Gastrocnemius medialis (tissue), 4 donors: Measurements from ENCODE around the gene ALOX12B.

ENCODE experiments used
- POLR2A ChIP-seq, 2 donors: fragments of 450-650 bp; IDR thresholded peaks; one replicate each; pipeline ENCODE4 v1.6.1; 2017; ENCODE audit warnings: antibody characterized with exemption in 2 of 2, mild to moderate bottlenecking in 2 of 2, moderate library complexity in 2 of 2
- TF ChIP-seq, protein P1 (sequence below), 5 experiments: fragments of 450-650 bp in 3 of 5; fragments of 200-600 bp in 2 of 5; sonication (generic) in 2 of 5; IDR thresholded peaks in 4 of 5; conservative IDR thresholded peaks in 1 of 5; 1 replicate in 4 of 5; 2 replicates in 1 of 5; pipeline ENCODE4 v1.5.1; 2016 to 2019; ENCODE audit warnings: antibody characterized with exemption in 5 of 5, mild to moderate bottlenecking in 3 of 5, moderate library complexity in 3 of 5

GRCh38 chr17:8122422-8122923 lies 35.0 kb upstream of the ALOX12B start:
- TF ChIP-seq, protein P1, sequence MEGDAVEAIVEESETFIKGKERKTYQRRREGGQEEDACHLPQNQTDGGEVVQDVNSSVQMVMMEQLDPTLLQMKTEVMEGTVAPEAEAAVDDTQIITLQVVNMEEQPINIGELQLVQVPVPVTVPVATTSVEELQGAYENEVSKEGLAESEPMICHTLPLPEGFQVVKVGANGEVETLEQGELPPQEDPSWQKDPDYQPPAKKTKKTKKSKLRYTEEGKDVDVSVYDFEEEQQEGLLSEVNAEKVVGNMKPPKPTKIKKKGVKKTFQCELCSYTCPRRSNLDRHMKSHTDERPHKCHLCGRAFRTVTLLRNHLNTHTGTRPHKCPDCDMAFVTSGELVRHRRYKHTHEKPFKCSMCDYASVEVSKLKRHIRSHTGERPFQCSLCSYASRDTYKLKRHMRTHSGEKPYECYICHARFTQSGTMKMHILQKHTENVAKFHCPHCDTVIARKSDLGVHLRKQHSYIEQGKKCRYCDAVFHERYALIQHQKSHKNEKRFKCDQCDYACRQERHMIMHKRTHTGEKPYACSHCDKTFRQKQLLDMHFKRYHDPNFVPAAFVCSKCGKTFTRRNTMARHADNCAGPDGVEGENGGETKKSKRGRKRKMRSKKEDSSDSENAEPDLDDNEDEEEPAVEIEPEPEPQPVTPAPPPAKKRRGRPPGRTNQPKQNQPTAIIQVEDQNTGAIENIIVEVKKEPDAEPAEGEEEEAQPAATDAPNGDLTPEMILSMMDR (IDR thresholded peaks at IDR 0.05 in 4 of 5, conservative IDR thresholded peaks at IDR 0.05 in 1 of 5) = no peak
- no peak for TF ChIP-seq POLR2A (IDR thresholded peaks at IDR 0.05)
